ENCODE results near the gene MEDAG. TPM values are rescaled to one million over a fixed set of nuclear protein-coding genes. Genes with fewer than 3 reads are reported as not detected.
A peak's percentile ranks its signal among the peaks of the same experiment; 100 is the strongest.

Gene MEDAG
- total RNA-seq, 1 donor from 2014 or later: 19.0 TPM

DNA sequence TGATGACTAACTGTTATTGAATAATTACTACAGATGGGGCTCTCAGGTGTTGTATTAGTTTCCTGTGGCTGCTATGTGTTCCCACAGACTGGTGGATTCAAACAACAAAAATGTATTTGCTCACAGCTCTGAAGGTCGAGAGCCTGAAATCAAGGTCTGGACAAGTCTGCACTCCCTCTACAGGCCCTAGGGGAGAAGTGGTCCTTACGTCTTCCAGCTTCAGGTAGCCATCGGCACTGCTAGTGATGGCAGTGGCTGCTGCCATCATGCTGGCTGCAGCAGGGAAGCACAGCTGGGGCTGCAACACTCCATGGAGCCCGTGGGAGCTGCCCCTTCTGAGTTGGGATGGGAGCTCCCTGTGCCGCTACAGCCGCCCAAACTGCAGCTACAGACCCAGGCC, 28.3 kb downstream of the MEDAG start:
- TF ChIP-seq, protein P1, sequence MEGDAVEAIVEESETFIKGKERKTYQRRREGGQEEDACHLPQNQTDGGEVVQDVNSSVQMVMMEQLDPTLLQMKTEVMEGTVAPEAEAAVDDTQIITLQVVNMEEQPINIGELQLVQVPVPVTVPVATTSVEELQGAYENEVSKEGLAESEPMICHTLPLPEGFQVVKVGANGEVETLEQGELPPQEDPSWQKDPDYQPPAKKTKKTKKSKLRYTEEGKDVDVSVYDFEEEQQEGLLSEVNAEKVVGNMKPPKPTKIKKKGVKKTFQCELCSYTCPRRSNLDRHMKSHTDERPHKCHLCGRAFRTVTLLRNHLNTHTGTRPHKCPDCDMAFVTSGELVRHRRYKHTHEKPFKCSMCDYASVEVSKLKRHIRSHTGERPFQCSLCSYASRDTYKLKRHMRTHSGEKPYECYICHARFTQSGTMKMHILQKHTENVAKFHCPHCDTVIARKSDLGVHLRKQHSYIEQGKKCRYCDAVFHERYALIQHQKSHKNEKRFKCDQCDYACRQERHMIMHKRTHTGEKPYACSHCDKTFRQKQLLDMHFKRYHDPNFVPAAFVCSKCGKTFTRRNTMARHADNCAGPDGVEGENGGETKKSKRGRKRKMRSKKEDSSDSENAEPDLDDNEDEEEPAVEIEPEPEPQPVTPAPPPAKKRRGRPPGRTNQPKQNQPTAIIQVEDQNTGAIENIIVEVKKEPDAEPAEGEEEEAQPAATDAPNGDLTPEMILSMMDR (IDR thresholded peaks at IDR 0.05): peak; percentile 29
- Mint-ChIP-seq H3K4me3 (ENCODE audit: unreplicated experiment) (no peak overlapping the region), H3K27ac (ENCODE audit: unreplicated experiment) (no peak overlapping the region), H3K27me3 (ENCODE audit: low read depth) (peaks cover 5% of the 10 kb centered on the region), H3K9me3 (ENCODE audit: low read depth) (no peaks in the 10 kb centered on the region), H3K4me1 (ENCODE audit: low read depth) (peaks cover 4% of the 10 kb centered on the region), H3K36me3 (ENCODE audit: low read depth) (no peaks in the 10 kb centered on the region)
- DNase-seq (ENCODE audit: low spot score): no peak

DNA sequence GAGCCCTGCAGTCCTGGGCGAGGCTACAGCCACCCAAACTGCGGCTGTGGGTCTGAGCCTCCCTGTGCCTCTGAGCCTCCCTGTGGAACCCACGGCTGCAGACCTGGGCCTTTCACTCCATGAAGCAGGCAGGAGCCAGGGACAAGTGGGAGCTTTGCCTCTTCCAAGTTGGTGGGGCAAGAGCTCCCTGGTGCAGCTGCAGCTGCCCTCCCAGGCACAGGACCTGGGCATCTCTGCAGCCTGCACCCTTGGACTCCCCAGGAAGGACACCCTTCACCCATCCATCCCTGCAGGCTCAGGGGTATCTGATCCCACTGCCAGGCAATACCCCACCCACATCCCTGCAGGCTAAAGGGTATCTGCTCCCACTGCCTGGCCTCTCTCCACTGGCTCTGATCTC, 28.7 kb downstream of the MEDAG start:
- TF ChIP-seq, protein P1 (IDR thresholded peaks at IDR 0.05): no peak
- H3K4me1 Mint-ChIP-seq (ENCODE audit: low read depth): peaks cover 4% of the 10 kb centered on the region
- peaks cover 5% of the 10 kb centered on the region for H3K27me3 Mint-ChIP-seq (ENCODE audit: low read depth)
- DNase-seq (ENCODE audit: low spot score): no peak
- no peaks in the 10 kb centered on the region for H3K9me3 Mint-ChIP-seq (ENCODE audit: low read depth)
- H3K36me3 Mint-ChIP-seq (ENCODE audit: low read depth): no peaks in the 10 kb centered on the region
- H3K27ac Mint-ChIP-seq (ENCODE audit: unreplicated experiment): no peak overlapping the region
- no peak overlapping the region for H3K4me3 Mint-ChIP-seq (ENCODE audit: unreplicated experiment)

- Mint-ChIP-seq H3K9me3 (ENCODE audit: low read depth) (no peaks in the 10 kb centered on the region), H3K4me3 (ENCODE audit: unreplicated experiment) (no peak overlapping the region), H3K27me3 (ENCODE audit: low read depth) (peaks cover 4% of the 10 kb centered on the region), H3K4me1 (ENCODE audit: low read depth) (peaks cover 4% of the 10 kb centered on the region), H3K27ac (ENCODE audit: unreplicated experiment) (no peak overlapping the region), H3K36me3 (ENCODE audit: low read depth) (no peaks in the 10 kb centered on the region)
- no peak for DNase-seq (ENCODE audit: low spot score)
- TF ChIP-seq, protein P1 (IDR thresholded peaks at IDR 0.05): no peak
These were observed 30.9 kb downstream of the MEDAG start for GRCh38 chr13:30936971-30937370.

DNA sequence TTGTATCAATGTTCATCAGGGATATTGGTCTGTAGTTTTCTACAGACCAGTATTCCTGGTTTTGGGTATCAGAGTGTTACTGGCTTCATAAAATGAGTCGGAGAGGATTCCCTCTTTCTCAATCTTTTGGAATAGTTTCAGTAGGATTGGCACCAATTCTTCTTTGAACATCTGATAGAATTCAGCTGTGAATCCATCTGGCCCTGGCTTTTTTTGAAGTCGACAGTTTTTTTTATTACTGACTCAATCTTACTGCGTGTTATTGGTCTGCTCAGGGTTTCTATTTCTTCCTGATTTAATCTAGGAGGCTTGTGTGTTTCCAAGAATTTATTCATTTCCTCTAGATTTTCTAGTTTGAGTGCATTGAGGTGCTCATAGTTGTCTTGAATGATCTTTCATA, 37.8 kb downstream of the MEDAG start:
- DNase-seq (ENCODE audit: low spot score): no peak
- TF ChIP-seq, protein P1 (IDR thresholded peaks at IDR 0.05): no peak
- H3K9me3 Mint-ChIP-seq (ENCODE audit: low read depth): peaks cover 26% of the 10 kb centered on the region
- no peaks in the 10 kb centered on the region for H3K4me1 Mint-ChIP-seq (ENCODE audit: low read depth)
- no peaks in the 10 kb centered on the region for H3K27me3 Mint-ChIP-seq (ENCODE audit: low read depth)
- no peak overlapping the region for H3K27ac Mint-ChIP-seq (ENCODE audit: unreplicated experiment)
- no peak overlapping the region for H3K4me3 Mint-ChIP-seq (ENCODE audit: unreplicated experiment)
- peaks cover 9% of the 10 kb centered on the region for H3K36me3 Mint-ChIP-seq (ENCODE audit: low read depth)

DNA sequence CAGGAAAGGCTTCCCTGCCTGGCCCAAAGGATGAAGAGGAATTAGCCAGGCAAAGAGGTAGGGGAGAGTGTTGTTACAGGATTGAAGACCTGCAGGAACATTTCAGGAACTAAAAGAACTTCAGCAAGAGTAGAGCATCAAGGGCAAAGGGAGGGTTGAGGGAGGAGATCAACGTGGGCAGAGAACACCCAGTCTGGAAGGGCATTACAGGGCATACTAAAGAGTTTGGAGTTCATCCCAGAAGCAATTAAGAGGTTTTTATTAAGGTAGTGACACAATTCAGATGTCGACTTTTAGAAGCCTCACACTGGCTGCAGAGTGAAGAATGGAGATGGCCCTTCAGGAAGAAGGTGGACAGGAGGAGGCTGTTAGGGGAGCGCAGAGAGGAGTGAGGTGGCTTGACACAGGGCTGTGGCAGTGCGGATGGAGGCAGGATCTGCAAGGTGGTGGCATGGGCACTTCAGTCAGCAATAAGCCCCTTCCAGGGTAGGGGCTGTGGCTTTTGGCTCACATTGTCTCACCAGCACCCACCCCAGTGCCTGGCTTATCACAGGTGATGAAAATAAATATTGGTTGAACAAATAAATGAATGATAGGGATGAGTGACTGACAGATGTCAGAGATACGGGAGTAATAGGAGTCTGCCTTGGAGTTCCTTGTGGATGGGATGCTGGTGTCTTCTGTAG, 51.3 kb downstream of the MEDAG start:
- H3K27ac Mint-ChIP-seq (ENCODE audit: unreplicated experiment): no peak overlapping the region
- peaks cover 4% of the 10 kb centered on the region for H3K27me3 Mint-ChIP-seq (ENCODE audit: low read depth)
- H3K4me3 Mint-ChIP-seq (ENCODE audit: unreplicated experiment): no peak overlapping the region
- TF ChIP-seq, protein P1 (IDR thresholded peaks at IDR 0.05): no peak
- no peak for DNase-seq (ENCODE audit: low spot score)
- peaks cover 7% of the 10 kb centered on the region for H3K9me3 Mint-ChIP-seq (ENCODE audit: low read depth)
- no peaks in the 10 kb centered on the region for H3K4me1 Mint-ChIP-seq (ENCODE audit: low read depth)
- peaks cover 10% of the 10 kb centered on the region for H3K36me3 Mint-ChIP-seq (ENCODE audit: low read depth)

Data from chondrocyte (in vitro differentiated cells).